ENCODE measurements around the gene CHST11.

GRCh38 chr12:104720339-104721038 is 263.7 kb downstream of the CHST11 start:
- TF ChIP-seq CTCF (IDR thresholded peaks at IDR 0.05) (no peak), POLR2A (IDR thresholded peaks at IDR 0.05) (no peak), POLR2AphosphoS5 (IDR thresholded peaks at IDR 0.05) (peak in 1 of 3 donors; percentile 18)

Measured in breast epithelium (tissue), 3 donors.